ENCODE data around the gene HDDC3. TPM values are rescaled to one million over a fixed set of nuclear protein-coding genes. Genes with fewer than 3 reads are reported as not detected.
"Not testable (repeated sequence)": the region's sequence is repeated elsewhere in the genome, so short reads cannot be mapped to it uniquely, and the experiment has no call there.

The HDDC3 gene
- total RNA-seq, 1 experiment from 2014 or later = 5.3 TPM

DNA sequence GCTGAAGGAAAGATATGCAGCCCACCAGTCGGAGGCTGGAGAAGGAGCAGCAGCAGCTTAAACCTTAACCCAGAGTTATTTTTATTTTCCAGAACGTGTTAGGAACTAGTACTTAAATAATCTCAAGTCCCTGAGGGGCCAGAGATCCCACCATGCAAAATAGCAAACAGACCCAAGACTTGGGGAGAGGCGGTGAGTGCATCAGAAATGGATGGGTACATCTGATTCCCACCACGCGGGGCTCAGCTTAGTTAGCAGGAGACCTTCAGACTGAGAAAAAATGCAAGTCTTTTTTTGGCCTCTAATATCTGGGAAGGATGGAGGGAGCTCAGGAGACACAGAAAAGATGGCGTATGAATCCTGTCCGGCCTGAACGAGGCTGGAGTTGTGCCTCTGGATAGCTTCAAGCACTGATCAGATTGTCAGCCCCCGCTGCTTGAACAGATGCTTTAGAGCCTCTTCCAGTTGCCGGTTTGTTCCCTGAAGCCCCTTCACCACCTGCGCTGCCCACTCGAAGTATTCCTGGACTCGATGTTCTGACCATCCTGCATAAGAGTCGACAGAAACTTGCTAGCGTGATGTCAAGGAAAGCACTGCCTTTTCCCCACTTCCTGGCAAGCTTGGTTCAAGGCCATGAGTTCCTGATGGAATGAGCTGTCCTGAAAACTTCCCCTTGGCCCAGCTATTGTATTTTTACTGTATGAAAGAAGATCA lies 1.3 kb downstream of the HDDC3 start:
- no peaks in the 10 kb centered on the region for H3K27me3 ChIP-seq (ENCODE audit: control insufficient read depth, insufficient read depth, low read length)
- DNase-seq (ENCODE audit: low read depth, low spot score) (no peak), ATAC-seq (no peak)
- intact Hi-C loops (cut with micrococcal nuclease; ENCODE audit: unreplicated experiment) (no loop called here), in situ Hi-C loops (cut with HindIII; ENCODE audit: low pct_unique_long_range_greater_than_20kb, low sequenced_read_pairs) (no loop called here)
- H3K27ac ChIP-seq (ENCODE audit: low read length) = peak overlapping the region; percentile 99
- peaks cover 23% of the 10 kb centered on the region for H3K4me1 ChIP-seq (ENCODE audit: control insufficient read depth, insufficient read depth, low read length)
- BruUV-seq (replicated peaks) = no TSS peak
- CTCF ChIA-PET = interaction anchor here (0.6 to 3.1 kb wide), 12 partner anchors 9 to 936 kb away, joined by 3 to 16 read pairs (median 4); partner anchors contain the start of genes BLM and MAN2A2
- peaks cover 2% of the 10 kb centered on the region; the same call in 1 of the 2 replicates for H3K36me3 ChIP-seq (ENCODE audit: control insufficient read depth, insufficient read depth, low read length)
- H3K4me3 ChIP-seq (ENCODE audit: low read depth in 2 of 2, low read length in 2 of 2) = peak overlapping the region; percentile 76 to 78
- POLR2A ChIA-PET = interaction anchor here (0.6 to 1.3 kb wide), 2 partner anchors 24 to 960 kb away, joined by 5 to 7 read pairs; partner anchors contain the start of gene RCCD1
- TF ChIP-seq, protein P1, sequence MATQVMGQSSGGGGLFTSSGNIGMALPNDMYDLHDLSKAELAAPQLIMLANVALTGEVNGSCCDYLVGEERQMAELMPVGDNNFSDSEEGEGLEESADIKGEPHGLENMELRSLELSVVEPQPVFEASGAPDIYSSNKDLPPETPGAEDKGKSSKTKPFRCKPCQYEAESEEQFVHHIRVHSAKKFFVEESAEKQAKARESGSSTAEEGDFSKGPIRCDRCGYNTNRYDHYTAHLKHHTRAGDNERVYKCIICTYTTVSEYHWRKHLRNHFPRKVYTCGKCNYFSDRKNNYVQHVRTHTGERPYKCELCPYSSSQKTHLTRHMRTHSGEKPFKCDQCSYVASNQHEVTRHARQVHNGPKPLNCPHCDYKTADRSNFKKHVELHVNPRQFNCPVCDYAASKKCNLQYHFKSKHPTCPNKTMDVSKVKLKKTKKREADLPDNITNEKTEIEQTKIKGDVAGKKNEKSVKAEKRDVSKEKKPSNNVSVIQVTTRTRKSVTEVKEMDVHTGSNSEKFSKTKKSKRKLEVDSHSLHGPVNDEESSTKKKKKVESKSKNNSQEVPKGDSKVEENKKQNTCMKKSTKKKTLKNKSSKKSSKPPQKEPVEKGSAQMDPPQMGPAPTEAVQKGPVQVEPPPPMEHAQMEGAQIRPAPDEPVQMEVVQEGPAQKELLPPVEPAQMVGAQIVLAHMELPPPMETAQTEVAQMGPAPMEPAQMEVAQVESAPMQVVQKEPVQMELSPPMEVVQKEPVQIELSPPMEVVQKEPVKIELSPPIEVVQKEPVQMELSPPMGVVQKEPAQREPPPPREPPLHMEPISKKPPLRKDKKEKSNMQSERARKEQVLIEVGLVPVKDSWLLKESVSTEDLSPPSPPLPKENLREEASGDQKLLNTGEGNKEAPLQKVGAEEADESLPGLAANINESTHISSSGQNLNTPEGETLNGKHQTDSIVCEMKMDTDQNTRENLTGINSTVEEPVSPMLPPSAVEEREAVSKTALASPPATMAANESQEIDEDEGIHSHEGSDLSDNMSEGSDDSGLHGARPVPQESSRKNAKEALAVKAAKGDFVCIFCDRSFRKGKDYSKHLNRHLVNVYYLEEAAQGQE (IDR thresholded peaks at IDR 0.05; ENCODE audit: insufficient read depth in 1 of 2, low read depth in 2 of 2, low read length in 1 of 2) = no peak
- TF ChIP-seq TCF7L2 (IDR thresholded peaks at IDR 0.05; ENCODE audit: low read depth, low read length) = peak; percentile 45; the same call in 1 of the 2 replicates
- no peaks in the 10 kb centered on the region for H3K9me3 ChIP-seq (ENCODE audit: control insufficient read depth, insufficient read depth, low read depth, low read length)

DNA sequence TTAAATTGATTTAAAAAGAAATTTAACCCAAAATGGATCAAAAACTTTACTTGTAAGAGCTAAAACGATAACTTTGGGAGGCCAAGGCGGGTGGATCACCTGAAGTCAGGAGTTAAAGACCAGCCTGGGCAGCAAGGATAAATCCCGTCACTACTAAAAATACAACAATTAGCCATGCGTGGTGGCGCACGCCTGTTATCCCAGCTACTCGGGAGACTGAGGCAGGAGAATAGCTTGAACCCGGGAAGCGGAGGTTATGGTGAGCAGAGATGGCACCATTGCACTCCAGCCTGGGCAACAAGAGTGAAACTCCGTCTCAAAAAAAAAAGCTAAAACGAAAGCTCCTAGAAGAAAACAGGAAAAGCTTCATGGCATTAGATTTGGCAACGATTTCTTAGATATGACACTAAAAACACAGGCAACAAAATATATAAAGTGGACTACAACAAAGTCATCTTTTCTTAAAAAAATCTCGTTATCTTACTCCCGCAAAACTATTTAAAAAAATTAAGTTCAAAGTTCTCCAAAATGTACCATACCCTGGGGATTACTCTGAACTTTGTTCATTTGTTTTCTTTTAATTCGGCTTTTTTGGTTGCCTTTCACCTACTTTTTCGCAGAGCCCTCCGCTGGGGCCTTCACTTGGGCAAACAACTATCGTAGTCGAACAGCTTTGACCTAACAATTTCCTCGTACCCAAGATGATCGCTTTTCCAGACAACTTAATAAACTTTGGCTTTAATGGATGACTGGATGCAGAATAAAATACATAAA lies 2.9 kb downstream of the HDDC3 start:
- no peaks in the 10 kb centered on the region; the same call in 1 of the 2 replicates for H3K36me3 ChIP-seq (ENCODE audit: control insufficient read depth, insufficient read depth, low read length)
- no peaks in the 10 kb centered on the region for H3K9me3 ChIP-seq (ENCODE audit: control insufficient read depth, insufficient read depth, low read depth, low read length)
- intact Hi-C loops (cut with micrococcal nuclease; ENCODE audit: unreplicated experiment) (no loop called here), in situ Hi-C loops (cut with HindIII; ENCODE audit: low pct_unique_long_range_greater_than_20kb, low sequenced_read_pairs) (no loop called here)
- CTCF ChIA-PET = no interaction called here
- ATAC-seq = no peak
- H3K4me1 ChIP-seq (ENCODE audit: control insufficient read depth, insufficient read depth, low read length) = peaks cover 20% of the 10 kb centered on the region
- H3K27me3 ChIP-seq (ENCODE audit: control insufficient read depth, insufficient read depth, low read length) = no peaks in the 10 kb centered on the region
- BruUV-seq (replicated peaks) = TSS peak; percentile 97
- H3K4me3 ChIP-seq (ENCODE audit: low read depth in 2 of 2, low read length in 2 of 2) = peak overlapping the region; percentile 52 to 78
- POLR2A ChIA-PET = interaction anchor here (0.6 to 1.3 kb wide), 3 partner anchors 11 to 40 kb away, joined by 3 to 5 read pairs (median 3); partner anchors contain the start of gene RCCD1
- H3K27ac ChIP-seq (ENCODE audit: low read length) = peak overlapping the region; percentile 99
- TF ChIP-seq, protein P2, sequence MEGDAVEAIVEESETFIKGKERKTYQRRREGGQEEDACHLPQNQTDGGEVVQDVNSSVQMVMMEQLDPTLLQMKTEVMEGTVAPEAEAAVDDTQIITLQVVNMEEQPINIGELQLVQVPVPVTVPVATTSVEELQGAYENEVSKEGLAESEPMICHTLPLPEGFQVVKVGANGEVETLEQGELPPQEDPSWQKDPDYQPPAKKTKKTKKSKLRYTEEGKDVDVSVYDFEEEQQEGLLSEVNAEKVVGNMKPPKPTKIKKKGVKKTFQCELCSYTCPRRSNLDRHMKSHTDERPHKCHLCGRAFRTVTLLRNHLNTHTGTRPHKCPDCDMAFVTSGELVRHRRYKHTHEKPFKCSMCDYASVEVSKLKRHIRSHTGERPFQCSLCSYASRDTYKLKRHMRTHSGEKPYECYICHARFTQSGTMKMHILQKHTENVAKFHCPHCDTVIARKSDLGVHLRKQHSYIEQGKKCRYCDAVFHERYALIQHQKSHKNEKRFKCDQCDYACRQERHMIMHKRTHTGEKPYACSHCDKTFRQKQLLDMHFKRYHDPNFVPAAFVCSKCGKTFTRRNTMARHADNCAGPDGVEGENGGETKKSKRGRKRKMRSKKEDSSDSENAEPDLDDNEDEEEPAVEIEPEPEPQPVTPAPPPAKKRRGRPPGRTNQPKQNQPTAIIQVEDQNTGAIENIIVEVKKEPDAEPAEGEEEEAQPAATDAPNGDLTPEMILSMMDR (IDR thresholded peaks at IDR 0.05) = no peak
- TF ChIP-seq, protein P1 (IDR thresholded peaks at IDR 0.05; ENCODE audit: insufficient read depth in 1 of 2, low read depth in 2 of 2, low read length in 1 of 2) = no peak
- TF ChIP-seq SIN3A (IDR thresholded peaks at IDR 0.05; ENCODE audit: borderline replicate concordance, insufficient read depth, low read depth, low read length) = no peak
- no peak for TF ChIP-seq TCF7L2 (IDR thresholded peaks at IDR 0.05; ENCODE audit: low read depth, low read length)
- no peak for TF ChIP-seq POLR2AphosphoS5 (IDR thresholded peaks at IDR 0.05; ENCODE audit: low read depth, low read length)
- DNase-seq (ENCODE audit: low read depth, low spot score) = peak; percentile 39

DNA sequence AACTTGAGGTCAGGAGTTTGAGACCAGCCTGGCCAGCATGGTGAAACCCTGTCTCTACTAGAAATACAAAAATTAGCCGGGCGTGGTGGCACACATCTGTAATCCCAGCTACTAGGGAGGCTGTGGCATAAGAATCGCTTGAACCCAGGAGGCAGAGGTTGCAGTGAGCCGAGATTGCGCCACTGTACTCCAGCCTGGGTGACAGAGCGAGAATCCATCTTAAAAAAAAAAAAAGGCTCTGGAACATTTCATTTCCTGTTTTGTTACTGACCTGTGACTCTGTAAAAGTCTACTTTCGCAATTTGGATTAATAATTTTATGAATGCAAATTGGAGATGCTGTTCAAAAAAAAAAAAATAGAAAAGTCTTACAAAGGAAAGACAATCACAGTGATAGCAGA lies 4.2 kb downstream of the HDDC3 start:
- CTCF ChIA-PET = interaction anchor here (0.7 kb wide), 1 partner anchor 18 kb away, joined by 3 read pairs; no protein-coding TSS in a partner anchor
- ATAC-seq; in situ Hi-C loops (cut with HindIII; ENCODE audit: low pct_unique_long_range_greater_than_20kb, low sequenced_read_pairs); H3K9me3 ChIP-seq (ENCODE audit: control insufficient read depth, insufficient read depth, low read depth, low read length); H3K27me3 ChIP-seq (ENCODE audit: control insufficient read depth, insufficient read depth, low read length); intact Hi-C loops (cut with micrococcal nuclease; ENCODE audit: unreplicated experiment); H3K4me3 ChIP-seq (ENCODE audit: low read depth in 2 of 2, low read length in 2 of 2); H3K36me3 ChIP-seq (ENCODE audit: control insufficient read depth, insufficient read depth, low read length); H3K27ac ChIP-seq (ENCODE audit: low read length); DNase-seq (ENCODE audit: low read depth, low spot score); BruUV-seq (replicated peaks); POLR2A ChIA-PET: not testable (repeated sequence)
- H3K4me1 ChIP-seq (ENCODE audit: control insufficient read depth, insufficient read depth, low read length) = peaks cover 15% of the 10 kb centered on the region

DNA sequence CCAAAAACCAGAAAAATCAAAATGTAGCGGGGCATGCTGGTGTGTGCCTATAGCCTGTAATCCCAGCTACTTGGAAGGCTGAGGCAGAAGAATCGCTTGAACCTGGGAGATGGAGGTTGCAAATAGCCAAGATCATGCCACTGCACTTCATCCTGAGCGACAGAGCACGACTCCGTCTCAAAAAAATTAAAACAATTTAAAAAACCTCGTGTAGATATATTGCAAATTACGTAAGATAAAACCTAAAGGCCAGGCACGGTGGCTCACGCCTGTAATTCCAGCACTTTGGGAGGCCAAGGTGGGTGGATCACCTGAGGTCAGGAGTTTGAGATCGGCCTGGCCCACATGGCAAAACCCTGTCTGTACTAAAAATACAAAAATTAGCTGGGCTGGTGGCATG lies 5.6 kb downstream of the HDDC3 start:
- H3K27me3 ChIP-seq (ENCODE audit: control insufficient read depth, insufficient read depth, low read length); in situ Hi-C loops (cut with HindIII; ENCODE audit: low pct_unique_long_range_greater_than_20kb, low sequenced_read_pairs); BruUV-seq (replicated peaks); H3K9me3 ChIP-seq (ENCODE audit: control insufficient read depth, insufficient read depth, low read depth, low read length); intact Hi-C loops (cut with micrococcal nuclease; ENCODE audit: unreplicated experiment); DNase-seq (ENCODE audit: low read depth, low spot score); ATAC-seq; POLR2A ChIA-PET; H3K4me3 ChIP-seq (ENCODE audit: low read depth in 2 of 2, low read length in 2 of 2); H3K36me3 ChIP-seq (ENCODE audit: control insufficient read depth, insufficient read depth, low read length); H3K27ac ChIP-seq (ENCODE audit: low read length); CTCF ChIA-PET: not testable (repeated sequence)
- H3K4me1 ChIP-seq (ENCODE audit: control insufficient read depth, insufficient read depth, low read length) = peaks cover 15% of the 10 kb centered on the region
